GM12864 (cell line): ENCODE measurements around the gene BICDL2.
"Not testable (repeated sequence)": the region's sequence is repeated elsewhere in the genome, so short reads cannot be mapped to it uniquely, and the experiment has no call there.

Experiments used
- DNase-seq: peaks from one replicate; pipeline ENCODE4 v3.0.0-alpha.2; 2011; ENCODE audit warnings: low read depth
- H3K4me3 ChIP-seq: 2 replicates; pipeline ENCODE4 v1.5.1; 2011; ENCODE audit warnings: mild to moderate bottlenecking, low read depth, low read length, control low read depth
- CTCF ChIP-seq: IDR thresholded peaks from 2 replicates; pipeline ENCODE4 v1.5.1; 2011; ENCODE audit warnings: low read depth, mild to moderate bottlenecking, moderate library complexity, low read length, control low read depth, inconsistent platforms; ENCODE audit errors: missing control alignments

Gene BICDL2

GRCh38 chr16:3056336-3057180 lies 19.8 kb upstream of the BICDL2 start:
- no peak overlapping the region for H3K4me3 ChIP-seq
- DNase-seq: no peak
- no peak for TF ChIP-seq CTCF

GRCh38 chr16:3055734-3056115 lies 19.0 kb upstream of the BICDL2 start:
- not testable (repeated sequence) for H3K4me3 ChIP-seq, DNase-seq

- H3K4me3 ChIP-seq: no peak overlapping the region
- DNase-seq: no peak
- no peak for TF ChIP-seq CTCF
These were observed 18.4 kb upstream of the BICDL2 start for GRCh38 chr16:3054965-3055733.

- DNase-seq, H3K4me3 ChIP-seq: not testable (repeated sequence)
These were observed 16.6 kb upstream of the BICDL2 start for GRCh38 chr16:3053330-3053710.

- H3K4me3 ChIP-seq, DNase-seq: not testable (repeated sequence)
These were observed 16.0 kb upstream of the BICDL2 start for GRCh38 chr16:3052571-3053329.

GRCh38 chr16:3051494-3051893 lies 14.8 kb upstream of the BICDL2 start:
- H3K4me3 ChIP-seq: no peak overlapping the region
- TF ChIP-seq CTCF: no peak
- DNase-seq: no peak

GRCh38 chr16:3051009-3051408 lies 14.3 kb upstream of the BICDL2 start:
- TF ChIP-seq CTCF: no peak
- no peak for DNase-seq
- no peak overlapping the region for H3K4me3 ChIP-seq

GRCh38 chr16:3050487-3050886 lies 13.7 kb upstream of the BICDL2 start:
- no peak for DNase-seq
- no peak overlapping the region for H3K4me3 ChIP-seq
- no peak for TF ChIP-seq CTCF
